ENCODE measurements around the gene RSBN1L. TPM values are rescaled to one million over a fixed set of nuclear protein-coding genes. Genes with fewer than 3 reads are reported as not detected.

Gene RSBN1L
- total RNA-seq, 1 experiment from 2014 or later = 18.0 TPM

- ChIA-PET POLR2A (no interaction called here), CTCF (no interaction called here)
- ATAC-seq (no peak), DNase-seq (ENCODE audit: low read depth, low spot score) (no peak)
- Histone ChIP-seq H3K27me3 (ENCODE audit: control insufficient read depth, insufficient read depth, low read length) (no peaks in the 10 kb centered on the region), H3K4me1 (ENCODE audit: control insufficient read depth, insufficient read depth, low read length) (no peaks in the 10 kb centered on the region), H3K27ac (ENCODE audit: low read length) (no peak overlapping the region), H3K4me3 (ENCODE audit: low read depth in 2 of 2, low read length in 2 of 2) (no peak overlapping the region), H3K9me3 (ENCODE audit: control insufficient read depth, insufficient read depth, low read depth, low read length) (no peaks in the 10 kb centered on the region), H3K36me3 (ENCODE audit: control insufficient read depth, insufficient read depth, low read length) (no peaks in the 10 kb centered on the region)
- intact Hi-C loops (cut with micrococcal nuclease; ENCODE audit: unreplicated experiment) (no loop called here), in situ Hi-C loops (cut with HindIII; ENCODE audit: low pct_unique_long_range_greater_than_20kb, low sequenced_read_pairs) (no loop called here)
- TF ChIP-seq POLR2AphosphoS5 (IDR thresholded peaks at IDR 0.05; ENCODE audit: low read depth, low read length) = no peak
- TF ChIP-seq TCF7L2 (IDR thresholded peaks at IDR 0.05; ENCODE audit: low read depth, low read length) = no peak
- TF ChIP-seq CTCF (IDR thresholded peaks at IDR 0.05) = no peak
- no peak for TF ChIP-seq SIN3A (IDR thresholded peaks at IDR 0.05; ENCODE audit: borderline replicate concordance, insufficient read depth, low read depth, low read length)
- TF ChIP-seq, protein P1, sequence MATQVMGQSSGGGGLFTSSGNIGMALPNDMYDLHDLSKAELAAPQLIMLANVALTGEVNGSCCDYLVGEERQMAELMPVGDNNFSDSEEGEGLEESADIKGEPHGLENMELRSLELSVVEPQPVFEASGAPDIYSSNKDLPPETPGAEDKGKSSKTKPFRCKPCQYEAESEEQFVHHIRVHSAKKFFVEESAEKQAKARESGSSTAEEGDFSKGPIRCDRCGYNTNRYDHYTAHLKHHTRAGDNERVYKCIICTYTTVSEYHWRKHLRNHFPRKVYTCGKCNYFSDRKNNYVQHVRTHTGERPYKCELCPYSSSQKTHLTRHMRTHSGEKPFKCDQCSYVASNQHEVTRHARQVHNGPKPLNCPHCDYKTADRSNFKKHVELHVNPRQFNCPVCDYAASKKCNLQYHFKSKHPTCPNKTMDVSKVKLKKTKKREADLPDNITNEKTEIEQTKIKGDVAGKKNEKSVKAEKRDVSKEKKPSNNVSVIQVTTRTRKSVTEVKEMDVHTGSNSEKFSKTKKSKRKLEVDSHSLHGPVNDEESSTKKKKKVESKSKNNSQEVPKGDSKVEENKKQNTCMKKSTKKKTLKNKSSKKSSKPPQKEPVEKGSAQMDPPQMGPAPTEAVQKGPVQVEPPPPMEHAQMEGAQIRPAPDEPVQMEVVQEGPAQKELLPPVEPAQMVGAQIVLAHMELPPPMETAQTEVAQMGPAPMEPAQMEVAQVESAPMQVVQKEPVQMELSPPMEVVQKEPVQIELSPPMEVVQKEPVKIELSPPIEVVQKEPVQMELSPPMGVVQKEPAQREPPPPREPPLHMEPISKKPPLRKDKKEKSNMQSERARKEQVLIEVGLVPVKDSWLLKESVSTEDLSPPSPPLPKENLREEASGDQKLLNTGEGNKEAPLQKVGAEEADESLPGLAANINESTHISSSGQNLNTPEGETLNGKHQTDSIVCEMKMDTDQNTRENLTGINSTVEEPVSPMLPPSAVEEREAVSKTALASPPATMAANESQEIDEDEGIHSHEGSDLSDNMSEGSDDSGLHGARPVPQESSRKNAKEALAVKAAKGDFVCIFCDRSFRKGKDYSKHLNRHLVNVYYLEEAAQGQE (IDR thresholded peaks at IDR 0.05; ENCODE audit: insufficient read depth in 1 of 2, low read depth in 2 of 2, low read length in 1 of 2) = no peak
- no TSS peak for BruUV-seq (replicated peaks)
Measured at GRCh38 chr7:77710067-77710466, 13.8 kb downstream of the RSBN1L start.

- H3K9me3 ChIP-seq (ENCODE audit: control insufficient read depth, insufficient read depth, low read depth, low read length) = no peaks in the 10 kb centered on the region
- no peak for DNase-seq (ENCODE audit: low read depth, low spot score)
- no peak overlapping the region for H3K27ac ChIP-seq (ENCODE audit: low read length)
- TF ChIP-seq CTCF (IDR thresholded peaks at IDR 0.05) (no peak), TCF7L2 (IDR thresholded peaks at IDR 0.05; ENCODE audit: low read depth, low read length) (no peak), SIN3A (IDR thresholded peaks at IDR 0.05; ENCODE audit: borderline replicate concordance, insufficient read depth, low read depth, low read length) (no peak), POLR2AphosphoS5 (IDR thresholded peaks at IDR 0.05; ENCODE audit: low read depth, low read length) (no peak)
- TF ChIP-seq, protein P1 (IDR thresholded peaks at IDR 0.05; ENCODE audit: insufficient read depth in 1 of 2, low read depth in 2 of 2, low read length in 1 of 2) = no peak
- H3K4me3 ChIP-seq (ENCODE audit: low read depth in 2 of 2, low read length in 2 of 2) = no peak overlapping the region
- H3K27me3 ChIP-seq (ENCODE audit: control insufficient read depth, insufficient read depth, low read length) = no peaks in the 10 kb centered on the region
- CTCF ChIA-PET = interaction anchor here (0.7 kb wide), 1 partner anchor 202 kb away, joined by 9 read pairs; no protein-coding TSS in a partner anchor
- intact Hi-C loops (cut with micrococcal nuclease; ENCODE audit: unreplicated experiment) = no loop called here
- no peaks in the 10 kb centered on the region for H3K4me1 ChIP-seq (ENCODE audit: control insufficient read depth, insufficient read depth, low read length)
- TSS peak; percentile 6 for BruUV-seq (replicated peaks)
- in situ Hi-C loops (cut with HindIII; ENCODE audit: low pct_unique_long_range_greater_than_20kb, low sequenced_read_pairs) = no loop called here
- no peaks in the 10 kb centered on the region for H3K36me3 ChIP-seq (ENCODE audit: control insufficient read depth, insufficient read depth, low read length)
- no peak for ATAC-seq
- POLR2A ChIA-PET = no interaction called here
Measured at GRCh38 chr7:77710861-77711260, 14.6 kb downstream of the RSBN1L start.

All from Panc1 (cell line).